Ishikawa (cell line): Measurements from ENCODE around the gene PPP2R5E.

Experiments used
- EP300 ChIP-seq: IDR thresholded peaks from 2 replicates; pipeline ENCODE4 v1.6.1; 2012; ENCODE audit warnings: borderline replicate concordance
- ZBTB7A ChIP-seq: IDR thresholded peaks from 2 replicates; pipeline ENCODE4 v1.6.1; 2012; ENCODE audit warnings: low read depth

DNA sequence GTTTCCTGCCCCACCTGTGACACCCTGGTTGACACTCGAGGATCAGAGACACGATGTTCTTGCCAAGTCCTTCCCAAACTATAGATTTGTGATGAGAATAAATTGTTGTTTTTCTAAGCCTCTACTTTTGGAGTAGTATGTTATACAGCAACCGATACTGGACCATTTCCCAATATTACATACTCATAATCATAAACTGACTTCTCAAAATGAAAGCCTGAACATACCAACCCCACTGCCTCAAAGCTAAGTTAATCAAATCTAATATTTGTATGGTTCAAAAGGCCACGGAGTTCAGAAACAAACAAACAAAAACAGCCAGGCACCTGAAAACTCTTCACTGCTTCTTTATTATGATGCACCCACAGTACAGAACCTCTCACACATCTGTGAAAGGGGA is 172.1 kb downstream of the PPP2R5E start:
- no peak for TF ChIP-seq EP300
- TF ChIP-seq ZBTB7A, result no peak
